K562 treated with DMSO at 1 percent for 12 hours (cell line): ENCODE results near the gene METAP2. TPM values are rescaled to one million over a fixed set of nuclear protein-coding genes. Genes with fewer than 3 reads are reported as not detected.

Experiments used
- total RNA-seq: library from RNA; unstranded; fragments of 300-600 nt; gene quantifications from 2 replicates; pipeline ENCODE4 v1.2.3, GENCODE V29; 2022; ENCODE audit not compliant: insufficient read depth

The METAP2 gene
- 77.7 and 108 TPM in 2 replicates for total RNA-seq

GRCh38 chr12:95473884-95474659 is at the start of gene METAP2:
METAP2 (plus strand) TSS chr12:95474152; CDS start chr12:95474180, 28 bp downstream.

GRCh38 chr12:95551305-95551704 is 77.4 kb downstream of the METAP2 start, which contains the start of gene USP44:
USP44 (minus strand) TSS chr12:95551476; CDS start chr12:95534256, 17,220 bp downstream.

Other genes starting within 250 kb of the METAP2 start
- 0.77 and 2.6 TPM in 2 replicates for gene USP44, start 77.3 kb downstream of the METAP2 start, total RNA-seq